Chondrocyte (in vitro differentiated cells): ENCODE data around the gene SRRM2. TPM values are rescaled to one million over a fixed set of nuclear protein-coding genes. Genes with fewer than 3 reads are reported as not detected.

ENCODE experiments used
- DNase-seq: peaks from one replicate; pipeline ENCODE4 v3.0.0; 2021; ENCODE audit warnings: mixed read lengths, low spot score
- H3K27ac Mint-ChIP-seq: one replicate; pipeline ENCODE4 v1.8.0; 2021; ENCODE audit warnings: mild to moderate bottlenecking, moderate library complexity, mixed read lengths; ENCODE audit not compliant: unreplicated experiment
- H3K27me3 Mint-ChIP-seq: 2 replicates; pipeline ENCODE4 v1.8.0; 2021; ENCODE audit warnings: low read depth, mixed read lengths
- H3K36me3 Mint-ChIP-seq: 2 replicates; pipeline ENCODE4 v1.8.0; 2021; ENCODE audit warnings: low read depth, mixed read lengths
- H3K4me1 Mint-ChIP-seq: 2 replicates; pipeline ENCODE4 v1.8.0; 2021; ENCODE audit warnings: low read depth, mild to moderate bottlenecking, mixed read lengths
- H3K4me3 Mint-ChIP-seq: one replicate; pipeline ENCODE4 v1.8.0; 2021; ENCODE audit warnings: mild to moderate bottlenecking, moderate library complexity, mixed read lengths; ENCODE audit not compliant: unreplicated experiment
- H3K9me3 Mint-ChIP-seq: 2 replicates; pipeline ENCODE4 v1.8.0; 2021; ENCODE audit warnings: low read depth, mixed read lengths
- long read RNA-seq: library from polyadenylated mRNA; stranded (forward); transcript quantifications from one replicate; pipeline ENCODE4 v2.0.0, GENCODE V29; 2021
- total RNA-seq: library from RNA; stranded (reverse); gene quantifications from 3 replicates; pipeline ENCODE4 v1.2.1, GENCODE V29; 2021
- TF ChIP-seq, protein P1 (sequence below): fragments of 200-600 bp; sonication (generic); IDR thresholded peaks from 2 replicates; pipeline ENCODE4 v1.5.0; 2021; ENCODE audit warnings: antibody characterized with exemption, mild to moderate bottlenecking, moderate library complexity

The SRRM2 gene
- 363 to 615 TPM (median 378 TPM) in 3 replicates for total RNA-seq
- long read RNA-seq, partial matches to known transcripts, result 23 of 24 reads
- long read RNA-seq, other reads (novel, unspliced or antisense), result 1 of 24 reads

- no peak for DNase-seq
- TF ChIP-seq, protein P1, sequence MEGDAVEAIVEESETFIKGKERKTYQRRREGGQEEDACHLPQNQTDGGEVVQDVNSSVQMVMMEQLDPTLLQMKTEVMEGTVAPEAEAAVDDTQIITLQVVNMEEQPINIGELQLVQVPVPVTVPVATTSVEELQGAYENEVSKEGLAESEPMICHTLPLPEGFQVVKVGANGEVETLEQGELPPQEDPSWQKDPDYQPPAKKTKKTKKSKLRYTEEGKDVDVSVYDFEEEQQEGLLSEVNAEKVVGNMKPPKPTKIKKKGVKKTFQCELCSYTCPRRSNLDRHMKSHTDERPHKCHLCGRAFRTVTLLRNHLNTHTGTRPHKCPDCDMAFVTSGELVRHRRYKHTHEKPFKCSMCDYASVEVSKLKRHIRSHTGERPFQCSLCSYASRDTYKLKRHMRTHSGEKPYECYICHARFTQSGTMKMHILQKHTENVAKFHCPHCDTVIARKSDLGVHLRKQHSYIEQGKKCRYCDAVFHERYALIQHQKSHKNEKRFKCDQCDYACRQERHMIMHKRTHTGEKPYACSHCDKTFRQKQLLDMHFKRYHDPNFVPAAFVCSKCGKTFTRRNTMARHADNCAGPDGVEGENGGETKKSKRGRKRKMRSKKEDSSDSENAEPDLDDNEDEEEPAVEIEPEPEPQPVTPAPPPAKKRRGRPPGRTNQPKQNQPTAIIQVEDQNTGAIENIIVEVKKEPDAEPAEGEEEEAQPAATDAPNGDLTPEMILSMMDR, result peak; percentile 12
- peak within 1 kb of the TSS; percentile 92 for H3K4me3 Mint-ChIP-seq
- no peaks in the 10 kb centered on the region for H3K27me3 Mint-ChIP-seq
- H3K9me3 Mint-ChIP-seq, result no peaks in the 10 kb centered on the region
- peaks cover 10% of the 10 kb centered on the region for H3K36me3 Mint-ChIP-seq
- H3K27ac Mint-ChIP-seq, result peak within 1 kb of the TSS; percentile 99
- H3K4me1 Mint-ChIP-seq, result peaks cover 48% of the 10 kb centered on the region
These were observed at the start of gene SRRM2 for GRCh38 chr16:2752035-2752849. TSS of gene SRRM2 (plus strand) at chr16:2752638. CDS start at chr16:2756365, 3,727 bp downstream.

DNA sequence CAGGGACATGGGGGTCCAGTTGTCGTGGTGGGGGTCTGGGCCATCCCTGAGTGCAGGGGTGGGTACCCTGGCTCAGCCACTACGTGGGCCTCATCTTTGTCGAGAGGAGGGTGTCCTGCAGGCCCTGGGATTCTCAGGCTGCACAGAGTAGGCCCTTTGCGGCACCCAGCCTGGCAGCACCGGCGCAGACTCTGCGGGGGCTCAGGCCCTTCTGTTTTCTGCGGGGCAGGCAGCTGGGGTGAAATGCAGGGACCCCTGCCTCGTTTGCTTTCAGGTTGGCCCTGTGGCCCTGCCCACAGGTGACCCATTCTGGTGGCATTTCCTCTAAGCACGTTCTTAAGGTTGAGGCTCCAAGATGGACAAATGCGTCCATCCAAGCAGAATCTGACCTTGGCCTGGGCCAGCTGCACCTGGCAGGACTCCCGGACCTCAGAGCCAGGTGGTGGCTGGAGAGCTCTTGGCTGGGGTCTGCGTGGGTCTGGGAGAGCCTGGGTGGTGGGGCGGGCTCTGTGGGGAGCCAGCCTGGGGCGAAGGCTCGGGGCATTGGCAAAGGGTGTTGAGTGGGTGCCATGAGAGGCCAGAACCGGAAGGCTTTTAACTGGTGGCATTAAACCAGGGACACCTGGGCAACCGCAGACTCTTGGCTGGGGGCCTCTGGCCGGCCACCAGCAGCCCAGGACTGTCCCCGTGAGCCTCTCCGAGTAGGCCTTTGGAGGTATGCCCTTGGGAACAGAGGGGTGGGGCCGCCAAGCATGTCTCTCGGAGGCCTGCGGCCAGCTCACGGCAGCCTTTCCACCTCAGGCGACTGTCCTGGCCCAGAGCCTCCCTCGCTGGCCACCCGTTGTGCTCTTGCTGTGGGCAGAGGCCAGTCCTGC is 49.3 kb upstream of the SRRM2 start:
- DNase-seq, result peak; percentile 69
- H3K27me3 Mint-ChIP-seq, result no peaks in the 10 kb centered on the region
- TF ChIP-seq, protein P1, result no peak
- H3K36me3 Mint-ChIP-seq, result peaks cover 7% of the 10 kb centered on the region
- H3K27ac Mint-ChIP-seq, result no peak overlapping the region
- H3K9me3 Mint-ChIP-seq, result no peaks in the 10 kb centered on the region
- H3K4me3 Mint-ChIP-seq, result no peak overlapping the region
- no peaks in the 10 kb centered on the region for H3K4me1 Mint-ChIP-seq

- H3K4me1 Mint-ChIP-seq, result no peaks in the 10 kb centered on the region
- TF ChIP-seq, protein P1, result no peak
- no peaks in the 10 kb centered on the region for H3K9me3 Mint-ChIP-seq
- H3K27ac Mint-ChIP-seq, result no peak overlapping the region
- no peak overlapping the region for H3K4me3 Mint-ChIP-seq
- DNase-seq, result no peak
- H3K36me3 Mint-ChIP-seq, result peaks cover 7% of the 10 kb centered on the region
- H3K27me3 Mint-ChIP-seq, result no peaks in the 10 kb centered on the region
These were observed 48.1 kb upstream of the SRRM2 start for GRCh38 chr16:2704166-2704982.

GRCh38 chr16:2704983-2705275 is 47.5 kb upstream of the SRRM2 start:
- no peaks in the 10 kb centered on the region for H3K9me3 Mint-ChIP-seq
- TF ChIP-seq, protein P1, result no peak
- H3K36me3 Mint-ChIP-seq, result peaks cover 6% of the 10 kb centered on the region
- no peaks in the 10 kb centered on the region for H3K27me3 Mint-ChIP-seq
- H3K27ac Mint-ChIP-seq, result no peak overlapping the region
- H3K4me3 Mint-ChIP-seq, result no peak overlapping the region
- no peak for DNase-seq
- H3K4me1 Mint-ChIP-seq, result no peaks in the 10 kb centered on the region

GRCh38 chr16:2705351-2705750 is 47.1 kb upstream of the SRRM2 start:
- no peaks in the 10 kb centered on the region for H3K9me3 Mint-ChIP-seq
- H3K27me3 Mint-ChIP-seq, result no peaks in the 10 kb centered on the region
- H3K4me1 Mint-ChIP-seq, result no peaks in the 10 kb centered on the region
- H3K27ac Mint-ChIP-seq, result no peak overlapping the region
- TF ChIP-seq, protein P1, result no peak
- peaks cover 6% of the 10 kb centered on the region for H3K36me3 Mint-ChIP-seq
- DNase-seq, result no peak
- H3K4me3 Mint-ChIP-seq, result no peak overlapping the region
